CD14-positive monocyte (primary cell): Measurements from ENCODE around the gene PADI2. TPM values are rescaled to one million over a fixed set of nuclear protein-coding genes. Genes with fewer than 3 reads are reported as not detected.
A peak's percentile ranks its signal among the peaks of the same experiment; 100 is the strongest.

Source experiments
- DNase-seq, 3 donors: peaks; one replicate each; pipeline ENCODE4 v3.0.0-alpha.2; 2011 to 2022
- H2AFZ ChIP-seq: 2 replicates; pipeline ENCODE4 v1.6.0; 2012; ENCODE audit warnings: mild to moderate bottlenecking, low read depth, low read length, inconsistent platforms; ENCODE audit not compliant: insufficient read depth, poor library complexity, severe bottlenecking
- H3K27ac ChIP-seq, 2 donors: 1 replicate in 1 of 2; 2 replicates in 1 of 2; pipeline ENCODE4 v1.5.1; 2012 to 2013; ENCODE audit warnings: low read length in 2 of 2, control low read depth in 1 of 2, inconsistent platforms in 1 of 2, low read depth in 1 of 2, mild to moderate bottlenecking in 1 of 2
- H3K27me3 ChIP-seq, 2 donors: one replicate each; pipeline versions ENCODE4 v1.6.0 to v1.6.1; 2011 to 2013; ENCODE audit warnings: low read length in 2 of 2; ENCODE audit not compliant: control insufficient read depth in 2 of 2, insufficient read depth in 2 of 2
- H3K36me3 ChIP-seq, 2 donors: replicated peaks in 1 of 2; 1 replicate in 1 of 2; 2 replicates in 1 of 2; pipeline versions ENCODE4 v1.5.1 to v1.6.1; 2012 to 2013; ENCODE audit warnings: low read length in 2 of 2, control low read depth in 1 of 2, inconsistent platforms in 1 of 2, mild to moderate bottlenecking in 1 of 2; ENCODE audit not compliant: insufficient read depth in 2 of 2, control insufficient read depth in 1 of 2
- H3K4me1 ChIP-seq, 2 donors: 1 replicate in 1 of 2; 2 replicates in 1 of 2; pipeline versions ENCODE4 v1.5.1 to v1.6.1; 2012 to 2013; ENCODE audit warnings: low read length in 2 of 2, control low read depth in 1 of 2, inconsistent platforms in 1 of 2, mild to moderate bottlenecking in 1 of 2, moderate library complexity in 1 of 2; ENCODE audit not compliant: insufficient read depth in 2 of 2, control insufficient read depth in 1 of 2
- H3K4me2 ChIP-seq: replicated peaks from 2 replicates; pipeline ENCODE3; 2012; ENCODE audit warnings: low read length, moderate library complexity, mild to moderate bottlenecking; ENCODE audit not compliant: poor library complexity, severe bottlenecking; ENCODE audit errors: extremely low read depth
- H3K4me3 ChIP-seq, 3 experiments: fragments of 200-600 bp in 1 of 3; sonication (generic) in 1 of 3; replicated peaks in 1 of 3; 1 replicate in 2 of 3; 2 replicates in 1 of 3; pipeline ENCODE4 v1.5.1; 2011 to 2013; ENCODE audit warnings: low read length in 3 of 3, mild to moderate bottlenecking in 3 of 3, control low read depth in 2 of 3, low read depth in 2 of 3, inconsistent platforms in 1 of 3, moderate library complexity in 1 of 3
- H3K79me2 ChIP-seq: 2 replicates; pipeline ENCODE4 v1.6.0; 2012; ENCODE audit warnings: mild to moderate bottlenecking, control low read depth, inconsistent platforms, low read length, moderate library complexity; ENCODE audit not compliant: insufficient read depth
- H3K9ac ChIP-seq: 2 replicates; pipeline ENCODE4 v1.6.0; 2017; ENCODE audit warnings: low read length, mild to moderate bottlenecking; ENCODE audit not compliant: insufficient read depth, poor library complexity, severe bottlenecking
- H3K9me3 ChIP-seq, 2 donors: replicated peaks in 1 of 2; 1 replicate in 1 of 2; 2 replicates in 1 of 2; pipeline versions ENCODE4 v1.5.1 to v1.6.1; 2012 to 2013; ENCODE audit warnings: low read length in 2 of 2, control low read depth in 1 of 2; ENCODE audit not compliant: control insufficient read depth in 1 of 2, insufficient read depth in 1 of 2
- H4K20me1 ChIP-seq: 2 replicates; pipeline ENCODE4 v1.6.0; 2012; ENCODE audit warnings: mild to moderate bottlenecking, low read length, control low read depth, moderate library complexity; ENCODE audit not compliant: insufficient read depth
- H3K27ac Mint-ChIP-seq, 7 donors: one replicate each; pipeline ENCODE4 v1.8.0; 2020; ENCODE audit warnings: mild to moderate bottlenecking in 7 of 7, mixed read lengths in 7 of 7, moderate library complexity in 6 of 7, inconsistent platforms in 2 of 7
- H3K27me3 Mint-ChIP-seq, 3 donors: one replicate each; pipeline ENCODE4 v1.8.0; 2021 to 2022; ENCODE audit warnings: low read depth in 3 of 3, mild to moderate bottlenecking in 3 of 3, mixed read lengths in 3 of 3, moderate library complexity in 3 of 3, inconsistent platforms in 1 of 3
- H3K36me3 Mint-ChIP-seq, 2 donors: one replicate each; pipeline ENCODE4 v1.8.0; 2020; ENCODE audit warnings: mixed read lengths in 2 of 2, inconsistent platforms in 1 of 2, mild to moderate bottlenecking in 1 of 2
- H3K4me1 Mint-ChIP-seq: one replicate; pipeline ENCODE4 v1.8.0; 2020; ENCODE audit warnings: mild to moderate bottlenecking, mixed read lengths
- H3K4me3 Mint-ChIP-seq, 2 donors: one replicate each; pipeline ENCODE4 v1.8.0; 2020; ENCODE audit warnings: mild to moderate bottlenecking in 2 of 2, mixed read lengths in 2 of 2, moderate library complexity in 1 of 2
- H3K9me3 Mint-ChIP-seq, 7 donors: one replicate each; pipeline ENCODE4 v1.8.0; 2020 to 2022; ENCODE audit warnings: mixed read lengths in 7 of 7, mild to moderate bottlenecking in 6 of 7, moderate library complexity in 6 of 7, inconsistent platforms in 2 of 7
- CTCF ChIP-seq: fragments of 200-600 bp; IDR thresholded peaks from one replicate; pipeline ENCODE4 v1.8.0; 2022; ENCODE audit warnings: antibody characterized with exemption, mild to moderate bottlenecking
- WGBS: methylation state at CpG from one replicate; pipeline ENCODE4 v1.1.5; 2013; ENCODE audit warnings: missing lambda C conversion rate; ENCODE audit not compliant: insufficient coverage; 5-methylcytosine and 5-hydroxymethylcytosine counted together
- intact Hi-C, 2 donors: fragments of 100-400 bp; cut with micrococcal nuclease; formaldehyde crosslinking; loops; one replicate each; pipeline versions ENCODE4 v1.15.0 to v1.15.1; 2023
- polyA plus RNA-seq, 3 donors: library from polyadenylated mRNA; depleted of rRNA in 1 of 3; unstranded in 2 of 3; stranded (reverse) in 1 of 3; fragments of 300-500 nt in 2 of 3; fragments of >200 nt in 1 of 3; fragmentation: Illumina TruSeq in 2 of 3; gene quantifications; 1 replicate in 2 of 3; 2 replicates in 1 of 3; pipeline ENCODE4 v1.2.3, GENCODE V29; 2012 to 2021

Gene PADI2
- polyA plus RNA-seq, 3 donors = 18.6 to 61.7 (median 32.6) TPM

DNA sequence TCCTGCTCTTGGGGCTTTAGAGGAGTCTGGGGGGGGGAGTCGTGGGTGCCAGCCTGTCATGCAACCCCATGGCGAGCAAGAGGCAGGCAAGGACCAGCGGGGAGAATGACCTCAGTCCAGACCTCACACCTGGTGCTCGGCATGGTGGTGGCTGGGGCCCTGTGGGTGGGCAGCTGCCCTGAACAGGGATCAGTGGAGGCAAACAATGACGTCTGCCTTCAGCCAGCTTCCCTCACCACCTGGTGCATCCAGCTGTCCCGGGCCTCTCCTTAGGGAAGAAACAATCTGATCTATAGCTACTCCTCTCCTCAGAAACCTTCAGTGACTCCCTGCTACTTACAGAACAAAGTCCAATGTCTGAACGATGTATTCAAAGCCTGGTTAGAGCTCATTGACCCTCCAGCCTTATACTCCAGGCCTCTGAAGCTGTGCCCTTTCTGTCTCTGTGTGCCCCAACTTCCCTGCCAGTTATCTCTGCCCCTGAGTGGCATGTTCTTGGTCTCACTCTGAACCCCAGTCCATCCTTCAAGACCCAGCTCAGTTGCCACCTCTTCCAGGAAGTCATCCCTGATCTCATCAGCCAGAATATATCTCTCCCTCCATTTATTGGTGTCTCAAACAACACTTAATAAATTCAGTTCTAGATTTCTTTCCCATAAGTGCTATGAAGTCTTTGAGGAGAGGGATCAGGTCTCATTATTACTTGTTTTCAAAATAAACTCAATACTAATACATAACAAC is 6.6 kb downstream of the PADI2 start:
- Mint-ChIP-seq H3K27ac (peak overlapping the region in 4 of 7 donors; percentile 24 to 54 (median 44)), H3K9me3 (no peaks in the 10 kb centered on the region), H3K4me3 (no peak overlapping the region), H3K4me1 (peaks cover 69% of the 10 kb centered on the region), H3K36me3 (peaks cover 55 to 73% of the 10 kb centered on the region in 2 donors), H3K27me3 (peaks cover 0 to 3% (median 2%) of the 10 kb centered on the region in 3 donors)
- Histone ChIP-seq H3K36me3 (peaks cover 19 to 61% of the 10 kb centered on the region in 2 donors), H3K79me2 (peaks cover 62% of the 10 kb centered on the region), H3K9ac (no peak overlapping the region), H2AFZ (no peak overlapping the region), H3K27ac (peak overlapping the region in 1 of 2 donors; percentile 48), H3K9me3 (no peaks in the 10 kb centered on the region), H3K27me3 (no peaks in the 10 kb centered on the region), H4K20me1 (peaks cover 41% of the 10 kb centered on the region), H3K4me1 (peaks cover 54 to 59% of the 10 kb centered on the region in 2 donors), H3K4me2 (no peak overlapping the region), H3K4me3 (no peak overlapping the region)
- intact Hi-C loops = loop anchor here in 1 of 2 donors (10.0 kb wide), 1 partner anchor 292 kb away; no protein-coding TSS in a partner anchor
- no peak for TF ChIP-seq CTCF
- 82% methylated on average over 7 of the region's 7 CpGs for WGBS
- no peak for DNase-seq

GRCh38 chr1:17112076-17112475 is 7.2 kb downstream of the PADI2 start:
- H3K27ac Mint-ChIP-seq = peak overlapping the region in 2 of 7 donors; percentile 42 to 43
- Histone ChIP-seq H3K79me2 (peaks cover 57% of the 10 kb centered on the region), H3K4me3 (no peak overlapping the region), H3K36me3 (peaks cover 23 to 66% of the 10 kb centered on the region in 2 donors), H4K20me1 (peaks cover 39% of the 10 kb centered on the region), H3K4me1 (peaks cover 50 to 54% of the 10 kb centered on the region in 2 donors), H3K9ac (peak overlapping the region; percentile 9), H3K4me2 (no peak overlapping the region), H3K9me3 (no peaks in the 10 kb centered on the region), H3K27me3 (no peaks in the 10 kb centered on the region), H3K27ac (peak overlapping the region in 1 of 2 donors; percentile 48), H2AFZ (no peak overlapping the region)
- H3K4me3 Mint-ChIP-seq = no peak overlapping the region
- peaks cover 60 to 78% of the 10 kb centered on the region in 2 donors for H3K36me3 Mint-ChIP-seq
- TF ChIP-seq CTCF = no peak
- DNase-seq = no peak
- H3K27me3 Mint-ChIP-seq = peaks cover 0 to 3% (median 2%) of the 10 kb centered on the region in 3 donors
- WGBS = 57% methylated on average over 6 of the region's 6 CpGs
- intact Hi-C loops = loop anchor here in 1 of 2 donors (10.0 kb wide), 1 partner anchor 293 kb away; no protein-coding TSS in a partner anchor
- no peaks in the 10 kb centered on the region for H3K9me3 Mint-ChIP-seq
- peaks cover 68% of the 10 kb centered on the region for H3K4me1 Mint-ChIP-seq
